ENCODE results near the gene MIA2.
"Not testable (repeated sequence)": the region's sequence is repeated elsewhere in the genome, so short reads cannot be mapped to it uniquely, and the experiment has no call there.

MIA2 gene, protein sequence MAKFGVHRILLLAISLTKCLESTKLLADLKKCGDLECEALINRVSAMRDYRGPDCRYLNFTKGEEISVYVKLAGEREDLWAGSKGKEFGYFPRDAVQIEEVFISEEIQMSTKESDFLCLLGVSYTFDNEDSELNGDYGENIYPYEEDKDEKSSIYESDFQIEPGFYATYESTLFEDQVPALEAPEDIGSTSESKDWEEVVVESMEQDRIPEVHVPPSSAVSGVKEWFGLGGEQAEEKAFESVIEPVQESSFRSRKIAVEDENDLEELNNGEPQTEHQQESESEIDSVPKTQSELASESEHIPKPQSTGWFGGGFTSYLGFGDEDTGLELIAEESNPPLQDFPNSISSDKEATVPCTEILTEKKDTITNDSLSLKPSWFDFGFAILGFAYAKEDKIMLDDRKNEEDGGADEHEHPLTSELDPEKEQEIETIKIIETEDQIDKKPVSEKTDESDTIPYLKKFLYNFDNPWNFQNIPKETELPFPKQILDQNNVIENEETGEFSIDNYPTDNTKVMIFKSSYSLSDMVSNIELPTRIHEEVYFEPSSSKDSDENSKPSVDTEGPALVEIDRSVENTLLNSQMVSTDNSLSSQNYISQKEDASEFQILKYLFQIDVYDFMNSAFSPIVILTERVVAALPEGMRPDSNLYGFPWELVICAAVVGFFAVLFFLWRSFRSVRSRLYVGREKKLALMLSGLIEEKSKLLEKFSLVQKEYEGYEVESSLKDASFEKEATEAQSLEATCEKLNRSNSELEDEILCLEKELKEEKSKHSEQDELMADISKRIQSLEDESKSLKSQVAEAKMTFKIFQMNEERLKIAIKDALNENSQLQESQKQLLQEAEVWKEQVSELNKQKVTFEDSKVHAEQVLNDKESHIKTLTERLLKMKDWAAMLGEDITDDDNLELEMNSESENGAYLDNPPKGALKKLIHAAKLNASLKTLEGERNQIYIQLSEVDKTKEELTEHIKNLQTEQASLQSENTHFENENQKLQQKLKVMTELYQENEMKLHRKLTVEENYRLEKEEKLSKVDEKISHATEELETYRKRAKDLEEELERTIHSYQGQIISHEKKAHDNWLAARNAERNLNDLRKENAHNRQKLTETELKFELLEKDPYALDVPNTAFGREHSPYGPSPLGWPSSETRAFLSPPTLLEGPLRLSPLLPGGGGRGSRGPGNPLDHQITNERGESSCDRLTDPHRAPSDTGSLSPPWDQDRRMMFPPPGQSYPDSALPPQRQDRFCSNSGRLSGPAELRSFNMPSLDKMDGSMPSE (N-terminal part only)

GRCh38 chr14:39233680-39234326 is at the start of gene MIA2:
TSS of gene MIA2 (plus strand) at chr14:39233915. CDS start at chr14:39234115, 200 bp downstream.
- DNase-seq (no peak), ATAC-seq (no peak)

DNA sequence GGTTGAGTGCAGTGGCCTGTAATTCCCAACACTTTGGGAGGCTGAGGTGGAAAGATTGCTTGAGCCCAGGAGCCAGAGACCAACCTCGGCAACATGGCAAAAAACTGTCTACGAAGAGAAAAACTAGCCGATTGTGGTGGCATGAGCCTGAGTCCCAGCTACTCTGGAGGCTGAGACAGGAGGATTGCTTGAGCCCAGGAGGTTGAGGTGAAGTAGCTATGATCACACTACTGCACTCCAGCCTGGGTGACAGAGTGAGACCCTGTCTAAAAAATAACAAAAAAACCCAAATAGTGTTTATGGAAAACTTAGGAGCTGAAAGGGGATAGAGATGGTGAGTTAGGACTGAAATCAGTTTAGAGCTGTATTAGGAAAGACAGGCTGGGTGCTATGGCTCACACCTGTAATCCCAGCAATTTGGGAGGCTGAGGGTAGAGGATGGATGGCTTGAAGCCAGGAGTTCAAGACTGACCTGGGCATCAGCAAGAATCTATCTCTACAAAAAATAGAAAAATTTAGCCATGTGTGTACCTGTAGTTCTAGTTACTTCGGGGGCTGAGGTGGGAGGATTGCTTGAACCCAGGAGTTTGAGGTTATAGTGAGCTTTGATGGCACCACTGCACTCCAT is 49.0 kb upstream of the MIA2 start:
- ATAC-seq (no peak), DNase-seq (no peak)

GRCh38 chr14:39185256-39186049 is 48.3 kb upstream of the MIA2 start:
- DNase-seq: no peak
- no peak for ATAC-seq

DNA sequence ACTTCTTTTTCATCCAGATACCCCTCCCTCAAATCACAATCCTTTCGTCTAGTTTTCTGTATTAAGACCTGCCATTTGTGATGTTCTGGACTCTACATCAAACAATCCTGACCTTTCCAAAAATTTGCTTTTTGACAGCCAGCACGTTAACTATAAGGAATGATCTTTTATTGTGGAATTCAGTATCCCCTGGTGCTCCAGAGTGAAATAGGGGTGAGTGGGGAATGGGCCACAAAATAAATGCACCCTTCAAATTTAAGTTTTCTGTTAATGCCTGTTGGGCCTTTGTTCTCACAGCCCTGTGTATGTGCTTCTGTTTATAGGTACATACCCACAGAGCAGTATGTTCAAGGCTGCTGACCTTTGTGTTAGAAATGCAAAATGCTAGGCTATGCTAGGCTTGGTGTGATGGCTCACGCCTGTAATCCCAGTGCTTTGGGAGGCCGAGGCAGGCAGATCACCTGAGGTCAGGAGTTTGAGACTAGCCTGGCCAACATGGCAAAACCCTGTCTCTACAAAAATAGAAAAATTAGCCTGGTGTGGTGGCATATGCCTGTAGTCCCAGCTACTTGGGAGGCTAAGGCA is 46.7 kb upstream of the MIA2 start:
- no peak for ATAC-seq
- DNase-seq: no peak

DNA sequence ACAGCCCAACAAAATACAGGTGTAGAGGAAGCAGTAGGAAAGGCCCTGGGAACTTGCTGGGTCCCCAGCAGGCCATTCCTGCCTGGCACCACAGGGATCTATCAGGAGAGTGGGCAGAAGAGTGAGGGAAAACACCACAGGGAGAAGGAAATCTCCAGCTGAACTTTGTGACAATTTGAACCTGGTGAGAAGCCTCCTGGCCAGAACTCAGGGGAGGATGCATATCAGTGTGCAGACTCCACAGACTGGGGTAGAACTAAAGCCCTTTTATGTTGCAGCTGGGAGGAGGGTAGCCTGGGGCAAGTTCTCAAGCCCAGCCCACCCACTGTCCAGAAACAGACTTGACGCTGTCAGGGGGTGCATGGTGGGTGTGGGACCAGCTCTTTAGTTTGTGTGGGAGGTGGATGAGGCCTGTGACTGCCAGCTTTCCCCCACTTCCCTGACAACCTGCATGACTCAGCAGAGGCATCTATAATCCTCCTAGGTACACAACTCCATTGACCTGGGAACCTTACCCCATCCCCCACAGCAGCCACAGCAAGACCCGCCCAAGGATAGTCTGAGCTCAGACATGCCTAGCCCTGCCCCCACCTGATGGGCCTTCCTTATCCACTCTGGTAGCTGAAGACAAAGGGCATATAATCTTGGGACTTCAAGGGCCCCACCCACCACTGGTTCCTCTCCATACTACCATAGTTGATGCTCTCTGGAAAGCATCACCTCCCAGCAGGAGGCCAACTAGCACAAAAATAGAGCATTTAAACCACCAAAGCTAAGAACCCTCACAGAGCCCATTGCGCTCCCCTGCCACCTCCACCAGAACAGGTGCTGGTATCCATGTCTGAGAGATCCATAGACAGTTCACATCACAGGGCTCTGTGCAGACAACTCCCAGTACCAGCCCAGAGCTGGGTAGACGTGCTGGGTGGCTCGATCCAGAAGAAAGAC is 29.8 kb upstream of the MIA2 start:
- no peak for ATAC-seq
- no peak for DNase-seq

DNA sequence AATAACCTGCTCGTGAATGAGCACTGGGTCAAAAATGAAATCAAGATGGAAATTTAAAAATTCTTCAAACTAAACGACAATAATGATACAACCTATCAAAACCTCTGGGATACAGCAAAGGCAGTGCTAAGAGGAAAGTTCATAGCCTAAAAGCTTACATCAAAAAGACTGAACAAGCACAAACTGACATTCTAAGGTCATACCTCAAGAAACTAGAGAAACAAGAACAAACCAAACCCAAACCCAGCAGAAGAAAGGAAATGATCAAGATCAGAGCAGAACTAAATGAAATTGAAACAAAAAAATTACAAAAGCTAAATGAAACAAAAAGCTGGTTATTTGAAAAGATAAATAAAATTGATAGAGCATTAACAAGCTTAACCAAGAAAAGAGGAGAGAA is 26.3 kb upstream of the MIA2 start:
- not testable (repeated sequence) for ATAC-seq, DNase-seq

DNA sequence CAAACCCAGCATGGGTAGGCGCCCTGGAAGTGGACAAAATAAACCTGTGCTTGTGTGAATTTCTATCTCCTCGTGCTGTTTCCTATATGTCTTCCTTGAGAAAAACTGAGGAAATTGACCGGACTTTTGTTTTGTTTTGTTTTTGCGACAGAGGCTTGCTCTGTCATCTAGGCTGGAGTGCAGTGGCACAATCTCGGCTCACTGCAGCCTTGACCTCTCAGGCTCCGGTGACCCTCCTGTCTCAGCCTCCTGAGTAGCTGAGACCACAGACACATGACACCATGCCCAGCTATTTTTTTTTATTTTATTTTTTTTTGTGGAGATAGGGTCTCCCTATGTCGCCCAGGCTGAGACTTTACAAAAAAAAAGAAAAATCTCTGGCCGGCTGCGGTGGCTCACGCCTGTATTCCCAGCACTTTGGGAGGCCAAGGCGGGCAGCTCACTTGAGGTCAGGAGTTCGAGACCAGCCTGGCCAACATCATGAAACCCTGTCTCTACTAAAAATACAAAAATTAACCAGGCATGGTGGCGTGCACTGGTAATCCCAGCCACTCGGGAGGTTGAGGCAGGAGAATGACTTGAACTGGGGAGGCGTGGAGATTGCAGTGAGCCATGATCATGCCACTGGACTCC is 22.5 kb upstream of the MIA2 start:
- no peak for DNase-seq
- ATAC-seq: no peak

DNA sequence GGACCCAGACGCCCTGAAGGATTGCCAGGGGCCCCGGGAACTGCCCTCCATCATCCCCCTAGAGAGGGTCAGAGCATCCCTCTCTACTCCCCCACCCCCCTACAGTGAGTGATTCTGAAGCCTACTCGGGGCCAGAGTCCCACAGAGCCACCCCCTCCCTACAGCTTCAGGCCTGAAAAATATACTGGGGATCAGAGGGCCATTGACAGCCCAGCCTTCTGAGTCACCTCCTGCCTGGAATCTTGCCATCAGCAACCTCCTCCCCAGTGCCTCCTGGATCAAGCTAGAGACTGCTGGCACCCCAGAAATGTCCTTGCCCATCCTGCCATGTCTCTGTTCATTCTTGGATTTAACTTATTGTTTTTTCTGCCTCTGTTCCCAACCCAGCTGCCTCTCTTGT is 21.7 kb upstream of the MIA2 start:
- ATAC-seq: no peak
- no peak for DNase-seq

- DNase-seq (no peak), ATAC-seq (no peak)
These were observed 21.0 kb upstream of the MIA2 start for GRCh38 chr14:39212693-39213092.

DNA sequence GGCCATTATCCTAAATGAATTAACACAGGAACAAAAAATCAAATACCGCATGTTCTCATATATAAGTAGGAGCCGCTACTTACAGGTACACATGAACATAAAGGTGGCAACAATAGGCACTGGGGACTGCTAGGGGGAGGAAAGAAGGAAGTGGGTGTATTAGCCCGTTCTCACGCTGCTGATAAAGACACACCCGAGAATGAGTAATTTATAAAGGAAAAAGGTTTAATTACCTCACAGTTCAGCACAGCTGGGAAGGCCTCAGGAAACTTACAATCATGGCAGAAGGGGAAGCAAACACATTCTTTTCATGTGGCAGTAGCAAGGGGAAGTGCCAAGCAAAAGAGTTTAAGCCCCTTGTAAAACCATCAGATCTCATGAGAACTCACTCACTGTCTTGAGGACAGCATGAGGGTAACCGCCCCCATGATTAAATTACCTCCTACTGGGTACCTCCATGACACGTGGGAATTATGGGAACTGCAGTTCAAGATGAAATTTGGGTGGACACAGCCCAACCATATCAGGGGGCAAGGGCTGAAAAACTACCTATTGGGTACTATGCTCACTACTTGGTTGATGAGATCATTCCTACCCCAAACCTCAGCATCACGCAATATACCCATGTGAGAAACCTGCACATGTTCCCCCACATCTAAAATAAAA is 16.4 kb upstream of the MIA2 start:
- ATAC-seq (peak; percentile 61), DNase-seq (no peak)

DNA sequence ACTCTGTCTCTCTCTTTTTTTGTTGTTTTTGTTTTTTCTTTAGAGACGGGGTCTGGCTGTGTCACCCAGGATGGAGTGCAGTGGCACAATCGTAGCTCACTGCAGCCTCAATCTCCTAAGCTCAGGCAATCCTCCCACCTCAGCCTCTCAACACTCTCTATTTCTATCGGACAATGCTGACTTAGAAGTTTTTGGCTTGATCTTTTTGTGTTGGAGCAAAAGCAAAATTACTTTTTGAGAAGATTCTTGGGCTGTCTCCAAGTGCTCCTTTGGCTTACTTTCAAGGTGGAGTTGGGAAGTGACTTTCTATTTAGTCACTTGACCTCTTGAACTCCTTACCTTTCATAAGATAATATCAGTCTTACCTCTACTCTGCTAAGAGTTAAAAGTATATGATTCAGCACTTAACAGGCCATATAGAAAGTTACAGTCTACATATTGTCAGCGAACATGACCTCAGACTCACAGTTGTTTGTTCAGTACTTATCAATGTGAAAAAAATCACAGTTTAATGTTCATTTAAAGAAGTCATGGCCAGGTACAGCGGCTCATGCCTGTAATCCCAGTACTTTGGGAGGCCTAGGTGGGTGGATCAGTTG is 15.4 kb upstream of the MIA2 start:
- ATAC-seq: no peak
- no peak for DNase-seq

- no peak for ATAC-seq
- no peak for DNase-seq
These were observed 14.6 kb upstream of the MIA2 start for GRCh38 chr14:39219075-39219499.

GRCh38 chr14:39220473-39220872 is 13.2 kb upstream of the MIA2 start:
- DNase-seq, ATAC-seq: not testable (repeated sequence)

GRCh38 chr14:39228044-39228443 is 5.7 kb upstream of the MIA2 start:
- ATAC-seq (no peak), DNase-seq (no peak)

- DNase-seq (peak; percentile 31), ATAC-seq (no peak)
These were observed 5.0 kb upstream of the MIA2 start for GRCh38 chr14:39228509-39229221.

GRCh38 chr14:39229222-39229543 is 4.5 kb upstream of the MIA2 start:
- ATAC-seq: peak; percentile 96
- DNase-seq: peak; percentile 46

- no peak for DNase-seq
- ATAC-seq: no peak
These were observed 4.1 kb upstream of the MIA2 start for GRCh38 chr14:39229601-39230110.
